ENCODE data around the gene OGFOD1. TPM values are rescaled to one million over a fixed set of nuclear protein-coding genes. Genes with fewer than 3 reads are reported as not detected.

Gene OGFOD1
- total RNA-seq = 77.8 and 197 TPM in 2 replicates

GRCh38 chr16:56450986-56451752 is at the start of gene OGFOD1, which contains the start of gene NUDT21:
OGFOD1 (plus strand) TSS chr16:56451554; CDS start chr16:56451613, 59 bp downstream.
NUDT21 (minus strand) TSS chr16:56451332; CDS start chr16:56451202, 130 bp downstream.

DNA sequence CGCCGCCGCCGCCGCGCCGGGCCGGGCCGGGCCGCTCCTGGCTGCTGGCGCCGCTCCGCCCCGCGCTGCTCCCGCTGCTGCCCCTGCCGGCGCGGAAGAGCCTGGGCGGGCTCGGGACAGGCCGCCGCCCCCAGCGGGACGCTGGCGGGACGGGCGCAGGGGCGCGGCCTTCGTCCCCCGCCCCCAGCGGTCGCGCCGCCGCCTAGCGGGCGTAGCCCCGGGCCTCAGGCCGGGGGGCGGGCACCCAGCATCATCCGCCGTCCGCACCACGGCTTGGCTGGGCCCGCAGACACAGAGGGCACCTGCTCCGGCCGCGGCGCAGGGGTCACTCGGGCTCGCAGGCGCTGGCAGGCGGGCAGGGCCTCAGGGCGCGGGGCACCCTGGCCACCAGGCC is 25.9 kb upstream of the OGFOD1 start, which contains the start of gene AMFR:
Gene AMFR (minus strand): TSS at position 107 of the 394 bp plus-strand sequence. CDS start 218 bp downstream, outside the sequence.

DNA sequence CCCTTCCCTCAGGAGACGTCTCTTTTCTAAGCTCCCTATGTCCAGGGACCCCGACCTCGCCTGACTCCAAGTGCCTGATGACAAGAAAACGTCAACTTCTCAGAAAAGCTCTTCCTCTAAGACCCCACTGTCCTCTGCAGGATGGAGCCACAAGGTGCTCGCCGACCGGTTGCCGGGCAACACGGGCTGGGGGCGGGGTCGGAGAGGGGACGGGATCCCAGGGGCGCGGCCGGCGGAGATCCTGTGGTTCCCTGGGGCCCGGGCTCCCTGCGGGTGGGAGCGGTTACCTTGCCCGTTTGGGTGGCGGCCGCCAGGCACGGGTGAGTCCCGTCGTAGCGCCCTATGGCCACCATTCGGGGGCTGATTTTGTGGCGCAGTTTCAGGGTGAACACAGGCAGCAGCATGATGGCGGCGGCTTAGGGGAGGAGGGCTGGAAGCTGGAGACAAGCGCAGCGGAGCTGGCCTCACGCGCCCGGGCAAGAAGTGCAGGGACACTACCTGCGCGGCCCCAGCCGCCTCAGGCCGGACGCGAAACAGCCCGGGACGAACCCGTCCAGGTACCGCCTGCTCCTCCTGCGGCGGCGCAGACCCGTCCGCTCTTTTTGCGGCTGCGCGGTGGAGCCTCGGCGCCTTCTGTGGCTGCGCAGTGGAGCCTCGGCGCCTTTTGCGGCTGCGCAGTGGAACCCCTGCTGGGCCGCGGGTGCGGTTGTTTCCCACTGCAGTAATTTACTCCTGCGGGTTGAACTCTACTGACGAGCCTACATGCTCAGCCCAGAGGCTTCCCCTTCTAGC is 68.3 kb downstream of the OGFOD1 start, which contains the start of gene BBS2:
Gene BBS2 (minus strand): TSS at position 566 of the 792 bp plus-strand sequence. CDS start 162 bp downstream, at position 404.

Other genes starting within 250 kb of the OGFOD1 start
- 191 and 249 TPM in 2 replicates for gene AMFR, start 26.0 kb upstream of the OGFOD1 start, total RNA-seq
- 65.6 and 110 TPM in 2 replicates for gene NUDT21, start 222 bp upstream of the OGFOD1 start, total RNA-seq
- 51.5 and 63.5 TPM in 2 replicates for gene BBS2, start 68.5 kb downstream of the OGFOD1 start, total RNA-seq
- gene MT4, start 113.5 kb downstream of the OGFOD1 start, total RNA-seq = not detected in 2 replicates
- gene MT3, start 138.0 kb downstream of the OGFOD1 start, total RNA-seq = not detected in 2 replicates
- 50.5 and 205 TPM in 2 replicates for gene MT2A, start 157.0 kb downstream of the OGFOD1 start, total RNA-seq
- gene MT1E, start 174.2 kb downstream of the OGFOD1 start, total RNA-seq = 51.1 and 79.6 TPM in 2 replicates
- not detected in 2 replicates for gene MT1M, start 181.1 kb downstream of the OGFOD1 start, total RNA-seq
- 0.88 TPM in 1 of 2 replicates, not detected in the other for gene MT1A, start 187.1 kb downstream of the OGFOD1 start, total RNA-seq
- not detected in 2 replicates for gene MT1B, start 200.3 kb downstream of the OGFOD1 start, total RNA-seq
- not detected in 2 replicates for gene MT1F, start 206.4 kb downstream of the OGFOD1 start, total RNA-seq
- gene MT1G, start 216.5 kb downstream of the OGFOD1 start, total RNA-seq = not detected in 2 replicates
- not detected in 2 replicates for gene MT1H, start 218.3 kb downstream of the OGFOD1 start, total RNA-seq
- 9.4 and 13.4 TPM in 2 replicates for gene MT1X, start 230.9 kb downstream of the OGFOD1 start, total RNA-seq

All from smooth muscle cell of the umbilical artery (primary cell).